GM23338 (cell line): ENCODE measurements around the gene SSBP2. TPM values are rescaled to one million over a fixed set of nuclear protein-coding genes. Genes with fewer than 3 reads are reported as not detected.

Experiments
- ATAC-seq: fragments of 200-7000 bp; cut with Tn5 transposase; 3 replicates; pipeline ENCODE4 v1.9.1; 2020
- DNase-seq: peaks from one replicate; pipeline ENCODE4 v3.0.0-alpha.2; 2015; ENCODE audit warnings: low spot score
- H2AFZ ChIP-seq: fragments of 200-600 bp; sonication (generic); 2 replicates; pipeline ENCODE4 v1.8.0; 2016; ENCODE audit warnings: antibody characterized with exemption, mild to moderate bottlenecking, moderate library complexity
- H3F3A ChIP-seq: fragments of 200-600 bp; sonication (generic); replicated peaks from 2 replicates; pipeline ENCODE4 v1.8.0; 2017; ENCODE audit warnings: antibody characterized with exemption, mixed run types, low read depth
- H3K27ac ChIP-seq: fragments of 200-600 bp; sonication (generic); 2 replicates; pipeline ENCODE4 v1.6.1; 2016; ENCODE audit warnings: low read depth
- H3K27me3 ChIP-seq: fragments of 200-600 bp; sonication (generic); 2 replicates; pipeline ENCODE4 v1.8.0; 2016; ENCODE audit warnings: mild to moderate bottlenecking, mixed run types, moderate library complexity; ENCODE audit not compliant: insufficient read depth
- H3K36me3 ChIP-seq: fragments of 200-600 bp; sonication (generic); 2 replicates; pipeline ENCODE4 v1.8.0; 2016; ENCODE audit warnings: mild to moderate bottlenecking; ENCODE audit not compliant: insufficient read depth
- H3K4me1 ChIP-seq: fragments of 200-600 bp; sonication (generic); 2 replicates; pipeline ENCODE4 v1.8.0; 2016; ENCODE audit warnings: mild to moderate bottlenecking, moderate library complexity; ENCODE audit not compliant: insufficient read depth
- H3K4me2 ChIP-seq: fragments of 200-600 bp; sonication (generic); 2 replicates; pipeline ENCODE4 v1.7.1; 2017; ENCODE audit warnings: mixed run types
- H3K4me3 ChIP-seq: fragments of 200-600 bp; sonication (generic); 2 replicates; pipeline ENCODE4 v1.6.1; 2016; ENCODE audit warnings: mixed run types
- H3K79me2 ChIP-seq: fragments of 200-600 bp; sonication (generic); replicated peaks from 2 replicates; pipeline ENCODE4 v1.8.0; 2017; ENCODE audit warnings: mild to moderate bottlenecking; ENCODE audit not compliant: insufficient read depth
- H3K9me2 ChIP-seq: fragments of 200-600 bp; sonication (generic); 2 replicates; pipeline ENCODE4 v1.8.0; 2017; ENCODE audit not compliant: insufficient read depth
- H4K20me1 ChIP-seq: fragments of 200-600 bp; sonication (generic); replicated peaks from 2 replicates; pipeline ENCODE4 v1.8.0; 2017; ENCODE audit warnings: mild to moderate bottlenecking; ENCODE audit not compliant: insufficient read depth
- H3K27ac Mint-ChIP-seq: 2 replicates; pipeline ENCODE4 v1.8.0; 2020; ENCODE audit warnings: inconsistent platforms, mild to moderate bottlenecking, moderate library complexity, mixed read lengths
- H3K27me3 Mint-ChIP-seq: 3 replicates; pipeline ENCODE4 v1.8.0; 2022; ENCODE audit warnings: low read depth, mild to moderate bottlenecking, moderate library complexity, mixed read lengths, inconsistent platforms; ENCODE audit not compliant: insufficient read depth, poor library complexity
- H3K36me3 Mint-ChIP-seq: 3 replicates; pipeline ENCODE4 v1.8.0; 2021; ENCODE audit warnings: low read depth, mild to moderate bottlenecking, inconsistent platforms, moderate library complexity, mixed read lengths
- H3K4me1 Mint-ChIP-seq: 3 replicates; pipeline ENCODE4 v1.8.0; 2020; ENCODE audit warnings: mild to moderate bottlenecking, inconsistent platforms, mixed read lengths
- H3K4me3 Mint-ChIP-seq: 3 replicates; pipeline ENCODE4 v1.8.0; 2021; ENCODE audit warnings: moderate library complexity, mild to moderate bottlenecking, inconsistent platforms, mixed read lengths
- H3K9me3 Mint-ChIP-seq: 3 replicates; pipeline ENCODE4 v1.8.0; 2020; ENCODE audit warnings: moderate library complexity, mild to moderate bottlenecking, inconsistent platforms, mixed read lengths
- CREB1 ChIP-seq: fragments of 250-450 bp; sonication (Bioruptor Pico); IDR thresholded peaks from 2 replicates; pipeline ENCODE4 v1.5.0; 2020; ENCODE audit warnings: low read depth, mild to moderate bottlenecking, moderate library complexity
- EZH2 ChIP-seq: fragments of 200-600 bp; sonication (generic); IDR thresholded peaks from one replicate; pipeline ENCODE4 v1.8.0; 2017; ENCODE audit warnings: antibody characterized with exemption, mild to moderate bottlenecking, low read depth; ENCODE audit not compliant: unreplicated experiment
- JUNB ChIP-seq: IDR thresholded peaks from one replicate; pipeline ENCODE4 v1.6.1; 2016; ENCODE audit warnings: antibody characterized with exemption; ENCODE audit not compliant: unreplicated experiment
- NANOG ChIP-seq: IDR thresholded peaks from 2 replicates; pipeline ENCODE4 v1.6.1; 2016; ENCODE audit warnings: antibody characterized with exemption, borderline replicate concordance
- POLR2AphosphoS5 ChIP-seq: IDR thresholded peaks from 2 replicates; pipeline ENCODE4 v1.6.1; 2016; ENCODE audit warnings: antibody characterized with exemption, low read depth
- STAT1 ChIP-seq: IDR thresholded peaks from one replicate; pipeline ENCODE4 v1.6.1; 2016; ENCODE audit warnings: antibody characterized with exemption; ENCODE audit not compliant: unreplicated experiment
- ZNF331 ChIP-seq: fragments of 250-450 bp; sonication (Bioruptor Pico); IDR thresholded peaks from 2 replicates; pipeline ENCODE4 v1.5.0; 2020; ENCODE audit warnings: low read depth, mild to moderate bottlenecking, moderate library complexity
- polyA plus RNA-seq: library from polyadenylated mRNA; unstranded; fragments of >200 nt; fragmentation: Nextera tagmentation; extraction: Ambion mirVana; gene quantifications from 2 replicates; pipeline ENCODE4 v1.2.1, GENCODE V29; 2016
- total RNA-seq: library from RNA; depleted of rRNA; stranded (reverse); fragments of >200 nt; shearing (Covaris generic); gene quantifications from 2 replicates; pipeline ENCODE4 v1.2.3, GENCODE V29; 2014
- TF ChIP-seq, protein P1 (sequence below): IDR thresholded peaks from one replicate; pipeline ENCODE4 v1.6.1; 2018; ENCODE audit warnings: antibody characterized with exemption; ENCODE audit not compliant: unreplicated experiment
- TF ChIP-seq, protein P2 (sequence below): IDR thresholded peaks from 2 replicates; pipeline ENCODE4 v1.6.1; 2016; ENCODE audit warnings: antibody characterized with exemption
- TF ChIP-seq, protein P3 (sequence below), 2 experiments: fragments of 200-600 bp in 1 of 2; sonication (generic) in 1 of 2; conservative IDR thresholded peaks; 2 replicates each; pipeline versions ENCODE4 v1.5.1 to v1.6.1; 2016 to 2017; ENCODE audit warnings: antibody characterized with exemption in 2 of 2, low read depth in 2 of 2, mild to moderate bottlenecking in 2 of 2, moderate library complexity in 1 of 2

SSBP2 gene
- total and polyA plus RNA-seq, 2 experiments from 2014 or later, result 21.5 to 24.7 TPM

DNA sequence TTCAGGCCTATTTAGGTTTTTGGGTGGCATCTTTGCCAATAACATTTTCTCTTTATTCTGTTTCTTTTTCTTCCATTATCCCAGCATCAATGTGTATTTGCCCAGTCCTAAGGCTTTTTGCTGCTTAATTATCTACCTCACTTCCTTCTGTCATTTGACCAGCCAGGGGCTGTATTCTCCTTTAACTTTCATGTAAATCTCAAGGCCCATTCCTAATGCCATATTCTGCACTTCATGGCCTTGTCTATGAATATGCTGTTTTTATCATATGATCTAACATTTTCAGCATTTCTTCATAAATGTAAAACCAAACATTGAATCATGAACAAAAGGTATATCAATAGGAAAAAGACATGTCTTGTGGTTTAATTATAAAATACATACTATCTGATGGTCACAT is 108.7 kb downstream of the SSBP2 start:
- Mint-ChIP-seq H3K4me1 (no peaks in the 10 kb centered on the region; the same call in 1 of the 3 replicates), H3K27ac (no peak overlapping the region), H3K27me3 (no peaks in the 10 kb centered on the region), H3K4me3 (no peak overlapping the region), H3K36me3 (no peaks in the 10 kb centered on the region), H3K9me3 (no peaks in the 10 kb centered on the region)
- Histone ChIP-seq H2AFZ (no peak overlapping the region), H4K20me1 (no peaks in the 10 kb centered on the region), H3K27me3 (no peaks in the 10 kb centered on the region), H3F3A (no peaks in the 10 kb centered on the region), H3K79me2 (no peaks in the 10 kb centered on the region), H3K27ac (no peak overlapping the region), H3K4me3 (no peak overlapping the region), H3K9me2 (no peaks in the 10 kb centered on the region), H3K4me2 (no peak overlapping the region), H3K4me1 (no peaks in the 10 kb centered on the region), H3K36me3 (no peaks in the 10 kb centered on the region)
- no peak for TF ChIP-seq JUNB
- DNase-seq (no peak), ATAC-seq (no peak)

DNA sequence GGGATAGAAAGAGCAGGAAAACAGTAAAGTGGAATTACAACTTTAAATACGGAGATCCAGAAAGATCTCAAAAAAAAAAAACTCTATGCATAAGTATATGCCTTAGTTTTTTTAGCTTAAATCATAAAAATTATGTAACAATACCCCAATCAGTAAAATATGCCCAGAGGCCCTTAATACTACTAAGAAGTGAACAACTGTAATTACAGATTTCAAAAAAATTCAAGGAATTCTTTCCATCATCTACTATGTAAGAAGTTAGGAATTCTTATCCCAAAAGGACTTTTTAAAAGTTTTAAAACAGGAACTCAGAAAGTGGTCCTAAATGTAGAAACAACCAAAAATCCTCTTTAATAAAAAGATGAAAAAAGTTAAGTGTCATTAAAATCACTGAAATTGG is 111.3 kb downstream of the SSBP2 start:
- no peaks in the 10 kb centered on the region for H3K9me2 ChIP-seq
- H3K27ac Mint-ChIP-seq, result no peak overlapping the region
- TF ChIP-seq, protein P1, sequence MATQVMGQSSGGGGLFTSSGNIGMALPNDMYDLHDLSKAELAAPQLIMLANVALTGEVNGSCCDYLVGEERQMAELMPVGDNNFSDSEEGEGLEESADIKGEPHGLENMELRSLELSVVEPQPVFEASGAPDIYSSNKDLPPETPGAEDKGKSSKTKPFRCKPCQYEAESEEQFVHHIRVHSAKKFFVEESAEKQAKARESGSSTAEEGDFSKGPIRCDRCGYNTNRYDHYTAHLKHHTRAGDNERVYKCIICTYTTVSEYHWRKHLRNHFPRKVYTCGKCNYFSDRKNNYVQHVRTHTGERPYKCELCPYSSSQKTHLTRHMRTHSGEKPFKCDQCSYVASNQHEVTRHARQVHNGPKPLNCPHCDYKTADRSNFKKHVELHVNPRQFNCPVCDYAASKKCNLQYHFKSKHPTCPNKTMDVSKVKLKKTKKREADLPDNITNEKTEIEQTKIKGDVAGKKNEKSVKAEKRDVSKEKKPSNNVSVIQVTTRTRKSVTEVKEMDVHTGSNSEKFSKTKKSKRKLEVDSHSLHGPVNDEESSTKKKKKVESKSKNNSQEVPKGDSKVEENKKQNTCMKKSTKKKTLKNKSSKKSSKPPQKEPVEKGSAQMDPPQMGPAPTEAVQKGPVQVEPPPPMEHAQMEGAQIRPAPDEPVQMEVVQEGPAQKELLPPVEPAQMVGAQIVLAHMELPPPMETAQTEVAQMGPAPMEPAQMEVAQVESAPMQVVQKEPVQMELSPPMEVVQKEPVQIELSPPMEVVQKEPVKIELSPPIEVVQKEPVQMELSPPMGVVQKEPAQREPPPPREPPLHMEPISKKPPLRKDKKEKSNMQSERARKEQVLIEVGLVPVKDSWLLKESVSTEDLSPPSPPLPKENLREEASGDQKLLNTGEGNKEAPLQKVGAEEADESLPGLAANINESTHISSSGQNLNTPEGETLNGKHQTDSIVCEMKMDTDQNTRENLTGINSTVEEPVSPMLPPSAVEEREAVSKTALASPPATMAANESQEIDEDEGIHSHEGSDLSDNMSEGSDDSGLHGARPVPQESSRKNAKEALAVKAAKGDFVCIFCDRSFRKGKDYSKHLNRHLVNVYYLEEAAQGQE, result no peak
- TF ChIP-seq JUNB (no peak), STAT1 (no peak), POLR2AphosphoS5 (no peak), CREB1 (CRISPR knock-in tag) (no peak), EZH2 (no peak), NANOG (no peak), ZNF331 (CRISPR knock-in tag) (no peak)
- TF ChIP-seq, protein P2, sequence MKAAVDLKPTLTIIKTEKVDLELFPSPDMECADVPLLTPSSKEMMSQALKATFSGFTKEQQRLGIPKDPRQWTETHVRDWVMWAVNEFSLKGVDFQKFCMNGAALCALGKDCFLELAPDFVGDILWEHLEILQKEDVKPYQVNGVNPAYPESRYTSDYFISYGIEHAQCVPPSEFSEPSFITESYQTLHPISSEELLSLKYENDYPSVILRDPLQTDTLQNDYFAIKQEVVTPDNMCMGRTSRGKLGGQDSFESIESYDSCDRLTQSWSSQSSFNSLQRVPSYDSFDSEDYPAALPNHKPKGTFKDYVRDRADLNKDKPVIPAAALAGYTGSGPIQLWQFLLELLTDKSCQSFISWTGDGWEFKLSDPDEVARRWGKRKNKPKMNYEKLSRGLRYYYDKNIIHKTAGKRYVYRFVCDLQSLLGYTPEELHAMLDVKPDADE, result no peak
- TF ChIP-seq, protein P3, sequence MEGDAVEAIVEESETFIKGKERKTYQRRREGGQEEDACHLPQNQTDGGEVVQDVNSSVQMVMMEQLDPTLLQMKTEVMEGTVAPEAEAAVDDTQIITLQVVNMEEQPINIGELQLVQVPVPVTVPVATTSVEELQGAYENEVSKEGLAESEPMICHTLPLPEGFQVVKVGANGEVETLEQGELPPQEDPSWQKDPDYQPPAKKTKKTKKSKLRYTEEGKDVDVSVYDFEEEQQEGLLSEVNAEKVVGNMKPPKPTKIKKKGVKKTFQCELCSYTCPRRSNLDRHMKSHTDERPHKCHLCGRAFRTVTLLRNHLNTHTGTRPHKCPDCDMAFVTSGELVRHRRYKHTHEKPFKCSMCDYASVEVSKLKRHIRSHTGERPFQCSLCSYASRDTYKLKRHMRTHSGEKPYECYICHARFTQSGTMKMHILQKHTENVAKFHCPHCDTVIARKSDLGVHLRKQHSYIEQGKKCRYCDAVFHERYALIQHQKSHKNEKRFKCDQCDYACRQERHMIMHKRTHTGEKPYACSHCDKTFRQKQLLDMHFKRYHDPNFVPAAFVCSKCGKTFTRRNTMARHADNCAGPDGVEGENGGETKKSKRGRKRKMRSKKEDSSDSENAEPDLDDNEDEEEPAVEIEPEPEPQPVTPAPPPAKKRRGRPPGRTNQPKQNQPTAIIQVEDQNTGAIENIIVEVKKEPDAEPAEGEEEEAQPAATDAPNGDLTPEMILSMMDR (conservative IDR thresholded peaks at IDR 0.05; ENCODE audit: low read depth in 2 of 2), result no peak

More for the DNA sequence above, 111.3 kb downstream of the SSBP2 start:
- Histone ChIP-seq H3F3A (no peaks in the 10 kb centered on the region), H4K20me1 (no peaks in the 10 kb centered on the region), H3K4me1 (peaks cover 1% of the 10 kb centered on the region; the same call in 1 of the 2 replicates), H3K4me3 (no peak overlapping the region), H3K79me2 (no peaks in the 10 kb centered on the region), H3K27me3 (no peaks in the 10 kb centered on the region), H3K36me3 (no peaks in the 10 kb centered on the region), H2AFZ (no peak overlapping the region), H3K27ac (no peak overlapping the region), H3K4me2 (no peak overlapping the region)
- Mint-ChIP-seq H3K4me1 (no peaks in the 10 kb centered on the region; the same call in 1 of the 3 replicates), H3K36me3 (no peaks in the 10 kb centered on the region), H3K27me3 (no peaks in the 10 kb centered on the region), H3K4me3 (no peak overlapping the region), H3K9me3 (no peaks in the 10 kb centered on the region)
- DNase-seq (no peak), ATAC-seq (no peak)
